SJCRH30 (cell line): ENCODE data around the gene STAM2. TPM values are rescaled to one million over a fixed set of nuclear protein-coding genes. Genes with fewer than 3 reads are reported as not detected.
"Not testable (repeated sequence)": the region's sequence is repeated elsewhere in the genome, so short reads cannot be mapped to it uniquely, and the experiment has no call there.

ENCODE experiments used
- DNase-seq, 2 experiments: peaks; one replicate each; pipeline ENCODE4 v3.0.0-alpha.2; 2015 to 2020
- H3K27ac ChIP-seq: fragments of 250-450 bp; sonication (Bioruptor Pico); 2 replicates; pipeline ENCODE4 v1.5.1; 2020; ENCODE audit warnings: mild to moderate bottlenecking, moderate library complexity
- H3K27me3 ChIP-seq: fragments of 250-450 bp; sonication (Bioruptor Pico); 2 replicates; pipeline ENCODE4 v1.5.1; 2020; ENCODE audit warnings: mild to moderate bottlenecking, moderate library complexity
- H3K36me3 ChIP-seq: fragments of 250-450 bp; sonication (Bioruptor Pico); 2 replicates; pipeline ENCODE4 v1.5.1; 2020; ENCODE audit warnings: mild to moderate bottlenecking, moderate library complexity
- H3K4me1 ChIP-seq: fragments of 250-450 bp; sonication (Bioruptor Pico); 2 replicates; pipeline ENCODE4 v1.5.1; 2020; ENCODE audit warnings: mild to moderate bottlenecking, moderate library complexity
- H3K4me3 ChIP-seq: fragments of 250-450 bp; sonication (Bioruptor Pico); 2 replicates; pipeline ENCODE4 v1.5.1; 2020; ENCODE audit warnings: mild to moderate bottlenecking, moderate library complexity
- H3K9me3 ChIP-seq: fragments of 250-450 bp; sonication (Bioruptor Pico); replicated peaks from 2 replicates; pipeline ENCODE4 v1.5.1; 2020; ENCODE audit warnings: mild to moderate bottlenecking, moderate library complexity
- total RNA-seq: library from RNA; depleted of rRNA; stranded (reverse); fragments of >200 nt; shearing (Covaris generic); gene quantifications from 2 replicates; pipeline ENCODE4 v1.2.3, GENCODE V29; 2014

The STAM2 gene
- total RNA-seq, 1 experiment from 2014 or later = 15.9 TPM

GRCh38 chr2:152100961-152101360 is 74.6 kb downstream of the STAM2 start:
- Histone ChIP-seq H3K27me3 (0 out of 2 replicates have a peak, but pooled peaks cover 5% of the 10 kb centered on the region), H3K36me3 (no peaks in the 10 kb centered on the region), H3K4me3 (no peak overlapping the region), H3K9me3 (no peaks in the 10 kb centered on the region), H3K27ac (no peak overlapping the region), H3K4me1 (no peaks in the 10 kb centered on the region; the same call in 1 of the 2 replicates)
- DNase-seq = no peak

- no peaks in the 10 kb centered on the region for H3K9me3 ChIP-seq
- no peak overlapping the region for H3K27ac ChIP-seq
- 0 out of 2 replicates have a peak, but pooled peaks cover 5% of the 10 kb centered on the region for H3K27me3 ChIP-seq
- peak; percentile 7 to 40 for DNase-seq
- peaks cover 3% of the 10 kb centered on the region; the same call in 1 of the 2 replicates for H3K4me1 ChIP-seq
- no peaks in the 10 kb centered on the region for H3K36me3 ChIP-seq
- peak overlapping the region; percentile 62 for H3K4me3 ChIP-seq
Observed at GRCh38 chr2:152099367-152100050, 76.1 kb downstream of the STAM2 start.

DNA sequence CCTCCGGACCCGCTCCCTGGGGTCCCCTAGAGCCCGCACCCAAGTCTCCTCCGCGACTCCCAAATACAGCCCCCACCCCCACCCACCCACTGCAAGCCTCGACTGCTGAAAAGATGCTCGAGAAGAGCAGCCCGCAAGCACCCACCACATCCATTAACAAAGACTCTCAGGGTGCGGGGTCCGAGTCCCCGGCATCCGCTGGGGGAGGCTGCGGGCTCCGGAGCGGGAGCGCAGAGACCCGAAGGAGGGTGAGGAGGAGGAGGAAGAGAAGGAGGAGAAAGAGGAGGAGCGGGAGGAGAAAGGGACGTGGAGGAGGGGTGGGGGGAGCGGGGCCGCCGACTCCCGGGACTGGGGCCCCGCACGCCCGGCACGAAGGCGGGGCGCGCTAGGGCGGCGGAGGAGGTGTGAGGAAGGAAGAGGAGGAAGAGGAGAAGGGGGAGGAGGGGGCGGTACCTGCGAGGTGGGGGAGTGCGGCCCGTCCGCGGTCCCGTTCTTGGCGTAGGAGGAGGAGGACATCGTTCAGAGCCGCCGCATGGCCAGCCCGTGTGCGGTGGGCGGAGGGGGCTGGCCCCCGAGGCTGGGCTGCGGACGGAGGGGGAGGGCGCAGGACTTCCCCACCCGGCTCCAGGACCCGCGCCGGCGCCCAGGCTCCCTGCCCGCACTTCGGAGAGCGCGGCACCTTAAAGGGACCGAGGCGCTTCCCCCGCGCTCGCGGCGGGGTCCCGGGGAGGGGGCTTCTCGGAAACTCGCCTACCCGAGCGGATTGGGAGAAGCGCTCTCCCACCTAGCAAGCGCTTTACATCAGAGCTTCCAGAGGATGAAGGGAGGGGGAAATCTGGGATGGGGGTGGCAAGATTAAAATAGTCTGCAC is 76.8 kb downstream of the STAM2 start, which contains the start of gene CACNB4:
TSS of gene CACNB4 (minus strand) at position 549 of the 871 bp plus-strand sequence.
- peaks cover 3% of the 10 kb centered on the region; the same call in 1 of the 2 replicates for H3K4me1 ChIP-seq
- H3K9me3 ChIP-seq = no peaks in the 10 kb centered on the region
- H3K4me3 ChIP-seq = peak within 1 kb of the TSS; percentile 62
- H3K27me3 ChIP-seq = 0 out of 2 replicates have a peak, but pooled peaks cover 5% of the 10 kb centered on the region
- H3K27ac ChIP-seq = no peak within 1 kb of the TSS
- H3K36me3 ChIP-seq = no peaks in the 10 kb centered on the region
- peak in 1 of 2 experiments; percentile 23 for DNase-seq

DNA sequence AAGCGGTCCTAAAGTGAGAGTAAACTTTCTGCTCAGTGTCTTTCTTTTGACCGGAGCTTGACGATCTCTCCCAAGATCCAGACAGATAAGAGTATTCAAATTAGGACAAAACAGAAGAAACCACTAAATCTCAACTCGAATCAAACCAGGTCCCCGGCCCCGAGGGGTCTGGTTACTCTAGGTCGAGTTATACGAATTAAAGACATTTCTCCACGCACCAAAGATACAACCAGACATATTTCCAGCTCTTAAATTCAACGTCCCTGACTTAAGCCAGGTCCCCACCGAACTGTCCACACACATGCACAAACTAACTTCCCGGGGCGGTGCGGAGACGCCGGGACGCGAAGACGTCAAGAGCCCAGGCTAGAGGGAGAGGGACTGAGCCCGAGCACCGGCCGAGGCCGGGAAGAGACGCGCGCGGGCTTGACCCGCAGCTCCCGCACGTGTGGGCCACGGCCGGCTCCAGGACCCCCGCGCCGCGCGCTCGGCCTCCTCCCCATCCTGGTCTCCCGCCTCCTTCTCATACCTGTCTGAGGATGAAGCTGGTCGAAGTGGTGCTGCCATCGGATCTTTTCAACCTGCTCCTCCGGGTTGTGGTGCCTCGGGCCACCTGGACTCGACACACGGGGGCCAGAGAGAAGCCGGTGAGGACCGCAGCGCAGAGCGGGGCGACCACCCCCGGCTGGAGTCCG is 77.6 kb downstream of the STAM2 start:
- Histone ChIP-seq H3K27ac (no peak overlapping the region), H3K4me3 (peak overlapping the region; percentile 62), H3K27me3 (0 out of 2 replicates have a peak, but pooled peaks cover 5% of the 10 kb centered on the region), H3K9me3 (no peaks in the 10 kb centered on the region), H3K4me1 (peaks cover 3% of the 10 kb centered on the region; the same call in 1 of the 2 replicates), H3K36me3 (no peaks in the 10 kb centered on the region)
- peak in 1 of 2 experiments; percentile 13 for DNase-seq

DNA sequence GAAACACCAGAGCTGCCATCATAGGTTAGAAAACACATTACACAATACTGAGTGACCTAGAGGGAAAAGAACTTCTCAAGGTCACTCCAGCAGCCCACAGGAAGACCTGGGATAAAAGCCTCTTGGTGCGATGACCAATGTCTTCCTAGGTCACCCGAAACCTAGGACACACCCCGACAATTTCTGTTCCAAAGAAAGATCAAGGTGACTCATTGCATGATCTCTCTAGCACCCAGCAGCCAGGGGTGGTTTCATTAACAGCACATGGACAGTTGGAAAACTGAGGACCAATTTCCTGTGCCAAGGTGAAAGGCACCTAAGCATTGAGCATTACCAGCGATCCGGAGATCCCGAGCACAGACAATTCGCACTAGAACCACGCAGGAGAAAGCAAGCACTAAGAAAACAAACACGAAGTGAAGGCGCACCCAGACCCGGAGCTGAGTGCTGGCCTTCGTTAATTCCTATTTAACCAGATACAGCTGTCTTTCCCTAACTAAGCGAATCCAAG is 78.2 kb downstream of the STAM2 start:
- Histone ChIP-seq H3K36me3 (no peaks in the 10 kb centered on the region), H3K9me3 (no peaks in the 10 kb centered on the region), H3K27me3 (0 out of 2 replicates have a peak, but pooled peaks cover 5% of the 10 kb centered on the region), H3K4me3 (peak overlapping the region; percentile 62), H3K27ac (no peak overlapping the region), H3K4me1 (peaks cover 3% of the 10 kb centered on the region; the same call in 1 of the 2 replicates)
- DNase-seq = peak; percentile 16 to 51

GRCh38 chr2:152095146-152095545 is 80.4 kb downstream of the STAM2 start:
- 0 out of 2 replicates have a peak, but pooled peaks cover 4% of the 10 kb centered on the region for H3K27me3 ChIP-seq
- no peaks in the 10 kb centered on the region for H3K9me3 ChIP-seq
- no peak overlapping the region for H3K27ac ChIP-seq
- H3K4me3 ChIP-seq = no peak overlapping the region
- no peaks in the 10 kb centered on the region for H3K36me3 ChIP-seq
- no peak for DNase-seq
- peaks cover 3% of the 10 kb centered on the region; the same call in 1 of the 2 replicates for H3K4me1 ChIP-seq

- DNase-seq = no peak
- H3K4me1 ChIP-seq = peaks cover 3% of the 10 kb centered on the region; the same call in 1 of the 2 replicates
- no peaks in the 10 kb centered on the region for H3K36me3 ChIP-seq
- no peak overlapping the region for H3K4me3 ChIP-seq
- no peaks in the 10 kb centered on the region for H3K27me3 ChIP-seq
- H3K27ac ChIP-seq = no peak overlapping the region
- H3K9me3 ChIP-seq = no peaks in the 10 kb centered on the region
Observed at GRCh38 chr2:152094014-152094413, 81.5 kb downstream of the STAM2 start.

DNA sequence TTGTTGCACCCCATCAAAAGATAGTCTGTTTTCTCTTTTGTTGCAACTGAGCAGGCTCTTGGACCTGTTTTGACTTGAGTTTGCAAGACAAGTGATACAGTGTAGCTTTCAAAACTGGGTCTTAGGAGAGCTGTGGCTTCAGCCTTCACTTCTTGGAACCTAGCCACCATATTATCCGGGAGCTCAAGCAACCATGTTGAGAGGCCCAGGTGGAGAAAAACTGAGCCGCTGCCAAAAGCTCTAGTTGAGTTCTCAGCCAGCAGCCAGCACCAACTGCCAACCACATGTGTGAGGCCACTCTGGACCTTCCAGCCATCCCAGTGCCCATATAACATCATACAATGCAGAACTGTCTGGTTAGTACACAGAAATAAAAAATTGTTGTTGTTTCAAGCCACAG is 82.1 kb downstream of the STAM2 start:
- Histone ChIP-seq H3K9me3 (no peaks in the 10 kb centered on the region), H3K36me3 (no peaks in the 10 kb centered on the region), H3K4me1 (peaks cover 3% of the 10 kb centered on the region; the same call in 1 of the 2 replicates), H3K4me3 (no peak overlapping the region), H3K27ac (no peak overlapping the region), H3K27me3 (no peaks in the 10 kb centered on the region)
- DNase-seq = peak; percentile 27 to 55

GRCh38 chr2:152092095-152092494 is 83.5 kb downstream of the STAM2 start:
- DNase-seq = no peak
- no peaks in the 10 kb centered on the region for H3K9me3 ChIP-seq
- H3K27ac ChIP-seq = no peak overlapping the region
- H3K4me1 ChIP-seq = peaks cover 3% of the 10 kb centered on the region; the same call in 1 of the 2 replicates
- no peaks in the 10 kb centered on the region for H3K27me3 ChIP-seq
- no peak overlapping the region for H3K4me3 ChIP-seq
- no peaks in the 10 kb centered on the region for H3K36me3 ChIP-seq

- H3K4me3 ChIP-seq, H3K27ac ChIP-seq, H3K36me3 ChIP-seq, H3K9me3 ChIP-seq, DNase-seq, H3K4me1 ChIP-seq, H3K27me3 ChIP-seq: not testable (repeated sequence)
Observed at GRCh38 chr2:152090726-152091125, 84.8 kb downstream of the STAM2 start.

DNA sequence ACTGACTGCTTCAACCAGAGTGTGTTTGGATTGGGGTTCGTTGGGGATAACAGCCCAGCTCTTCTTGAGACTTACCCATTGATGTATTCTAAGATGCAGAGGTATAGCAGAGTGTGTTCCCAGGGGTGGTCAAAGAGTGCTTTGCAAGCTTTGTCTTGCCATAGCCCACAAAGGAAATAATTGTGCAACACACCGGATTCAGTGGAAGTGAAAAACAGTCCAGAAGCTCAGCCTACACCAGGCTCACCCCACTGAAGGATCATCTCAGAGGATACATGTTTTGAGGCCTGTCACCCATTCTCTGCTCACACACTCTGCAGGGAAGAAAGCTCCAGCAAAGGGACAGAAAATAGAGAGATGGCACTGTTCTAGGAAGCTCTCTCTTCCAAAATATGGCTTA is 86.3 kb downstream of the STAM2 start:
- H3K27ac ChIP-seq = no peak overlapping the region
- H3K36me3 ChIP-seq = no peaks in the 10 kb centered on the region
- H3K4me3 ChIP-seq = no peak overlapping the region
- no peaks in the 10 kb centered on the region for H3K4me1 ChIP-seq
- H3K9me3 ChIP-seq = no peaks in the 10 kb centered on the region
- no peak for DNase-seq
- H3K27me3 ChIP-seq = no peaks in the 10 kb centered on the region

DNA sequence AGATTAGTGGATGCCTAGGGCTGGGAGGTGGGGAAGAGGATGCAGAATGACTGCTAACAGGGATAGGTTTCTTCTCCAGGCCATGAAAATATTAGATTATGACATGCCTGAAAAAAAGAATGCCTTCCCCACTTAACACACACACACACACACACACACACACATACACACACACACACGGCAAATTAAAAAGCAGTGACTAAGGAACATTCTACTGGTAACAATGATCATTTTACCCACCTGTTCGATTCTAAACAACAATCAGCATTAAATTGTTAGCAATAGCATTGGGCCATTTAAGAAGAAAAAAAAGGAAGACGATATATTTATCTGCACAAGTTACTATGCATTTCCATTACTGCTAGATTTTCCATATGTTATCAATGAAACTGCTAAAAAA is 87.6 kb downstream of the STAM2 start:
- no peak for DNase-seq
- Histone ChIP-seq H3K4me3 (no peak overlapping the region), H3K27me3 (no peaks in the 10 kb centered on the region), H3K9me3 (no peaks in the 10 kb centered on the region), H3K27ac (no peak overlapping the region), H3K4me1 (no peaks in the 10 kb centered on the region), H3K36me3 (no peaks in the 10 kb centered on the region)

- Histone ChIP-seq H3K4me1 (no peaks in the 10 kb centered on the region), H3K36me3 (no peaks in the 10 kb centered on the region), H3K9me3 (no peaks in the 10 kb centered on the region), H3K4me3 (no peak overlapping the region), H3K27me3 (no peaks in the 10 kb centered on the region), H3K27ac (no peak overlapping the region)
- DNase-seq = no peak
Observed at GRCh38 chr2:152086231-152086630, 89.3 kb downstream of the STAM2 start.

- H3K27ac ChIP-seq = no peak overlapping the region
- H3K4me1 ChIP-seq = no peaks in the 10 kb centered on the region
- no peak for DNase-seq
- H3K27me3 ChIP-seq = no peaks in the 10 kb centered on the region
- H3K9me3 ChIP-seq = no peaks in the 10 kb centered on the region
- no peak overlapping the region for H3K4me3 ChIP-seq
- no peaks in the 10 kb centered on the region for H3K36me3 ChIP-seq
Observed at GRCh38 chr2:152084076-152084475, 91.5 kb downstream of the STAM2 start.
